BLaER1 (cell line): ENCODE data around the gene TDRD10.

ENCODE experiments used
- H3K27ac ChIP-seq: shearing (Covaris generic); formaldehyde crosslinking; 2 replicates; pipeline ENCODE4 v1.8.1; 2022
- H3K27me3 ChIP-seq: shearing (Covaris generic); formaldehyde crosslinking; 2 replicates; pipeline ENCODE4 v1.8.1; 2022
- H3K36me3 ChIP-seq: shearing (Covaris generic); formaldehyde crosslinking; 2 replicates; pipeline ENCODE4 v1.8.1; 2022
- H3K4me1 ChIP-seq: shearing (Covaris generic); formaldehyde crosslinking; 2 replicates; pipeline ENCODE4 v1.8.1; 2022
- H3K4me2 ChIP-seq: shearing (Covaris generic); formaldehyde crosslinking; 2 replicates; pipeline ENCODE4 v1.8.1; 2022
- H3K4me3 ChIP-seq: shearing (Covaris generic); formaldehyde crosslinking; 2 replicates; pipeline ENCODE4 v1.8.1; 2022
- H3K9ac ChIP-seq: shearing (Covaris generic); formaldehyde crosslinking; 2 replicates; pipeline ENCODE4 v1.8.1; 2022
- H3K9me3 ChIP-seq: shearing (Covaris generic); formaldehyde crosslinking; 2 replicates; pipeline ENCODE4 v1.8.1; 2022
- H4K20me1 ChIP-seq: shearing (Covaris generic); formaldehyde crosslinking; 2 replicates; pipeline ENCODE4 v1.8.1; 2022
- Cebpa-rat ChIP-seq: shearing (Covaris generic); IDR thresholded peaks from 2 replicates; pipeline ENCODE4 v1.8.1; 2022

Gene TDRD10

DNA sequence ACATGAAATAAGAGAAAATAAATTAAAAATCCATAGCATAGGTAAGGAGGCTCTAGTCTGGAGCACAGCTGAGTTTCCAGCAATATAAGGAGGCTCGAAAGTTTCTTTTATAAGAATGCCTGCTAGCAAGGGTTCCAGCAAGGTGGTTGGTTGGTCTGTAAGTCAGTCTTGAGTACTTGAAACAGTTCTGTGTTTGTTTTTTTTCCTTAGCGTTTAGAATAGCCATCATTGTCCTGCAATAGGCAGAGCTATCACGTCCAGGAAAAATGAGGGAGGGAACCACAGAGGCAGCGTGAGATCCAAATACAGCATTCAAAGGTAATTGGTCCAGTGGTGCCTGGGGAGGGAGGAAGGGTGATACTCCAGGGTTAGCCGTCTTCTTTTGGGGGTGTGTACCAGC is 48.1 kb downstream of the TDRD10 start:
- H3K4me2 ChIP-seq = no peak overlapping the region
- peaks cover 71% of the 10 kb centered on the region for H3K36me3 ChIP-seq
- no peak for TF ChIP-seq Cebpa-rat
- H3K9ac ChIP-seq = no peak overlapping the region
- 0 out of 2 replicates have a peak, but pooled peaks cover 5% of the 10 kb centered on the region for H3K4me1 ChIP-seq
- no peak overlapping the region for H3K27ac ChIP-seq
- H3K27me3 ChIP-seq = no peaks in the 10 kb centered on the region
- H3K4me3 ChIP-seq = no peak overlapping the region
- H4K20me1 ChIP-seq = peaks cover 72% of the 10 kb centered on the region
- no peaks in the 10 kb centered on the region for H3K9me3 ChIP-seq

DNA sequence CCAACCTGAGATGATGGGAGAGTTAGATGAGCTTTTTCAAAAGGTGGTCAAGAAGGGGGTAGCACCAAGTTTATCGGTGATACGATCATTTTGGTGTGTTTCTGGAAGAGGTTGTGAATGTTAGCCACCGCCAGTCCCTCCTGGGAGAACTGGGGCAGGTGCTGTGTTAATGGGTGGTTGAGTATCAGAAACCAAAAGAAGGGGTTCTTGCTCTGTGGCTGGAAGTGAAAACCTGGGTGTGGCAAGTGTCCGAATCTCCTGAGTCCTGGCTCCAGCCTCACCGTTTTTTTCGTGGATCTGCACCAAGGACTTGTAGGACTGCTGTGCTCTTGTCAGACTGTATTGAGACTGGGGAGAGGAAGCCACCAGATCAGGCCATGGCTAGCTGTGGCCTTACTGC is 48.6 kb downstream of the TDRD10 start:
- H3K9ac ChIP-seq = no peak overlapping the region

DNA sequence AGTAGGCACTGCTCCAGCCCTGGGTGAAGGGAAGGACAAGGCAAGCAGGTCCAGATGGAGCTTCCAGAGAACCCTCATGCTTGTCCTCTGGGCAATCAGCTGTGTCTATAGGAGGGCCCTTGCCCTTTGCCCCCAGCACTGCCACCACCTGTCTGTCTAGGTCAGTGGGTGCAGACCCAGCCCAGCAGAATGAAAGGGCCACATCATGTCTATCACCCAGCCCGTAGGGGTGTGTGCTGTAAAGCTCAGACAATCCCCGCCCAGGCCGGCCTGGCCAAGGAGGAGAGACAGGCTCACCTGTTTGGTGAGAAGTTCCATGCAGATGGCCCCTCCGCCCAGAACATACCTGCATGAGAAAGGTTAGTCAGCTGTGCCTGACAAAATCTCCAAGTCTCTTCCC is 49.5 kb downstream of the TDRD10 start:
- H3K9me3 ChIP-seq = no peaks in the 10 kb centered on the region
- no peaks in the 10 kb centered on the region for H3K27me3 ChIP-seq
- H3K4me2 ChIP-seq = no peak overlapping the region
- H3K9ac ChIP-seq = no peak overlapping the region
- H3K36me3 ChIP-seq = peaks cover 85% of the 10 kb centered on the region
- no peak overlapping the region for H3K4me3 ChIP-seq
- no peak overlapping the region for H3K27ac ChIP-seq
- H4K20me1 ChIP-seq = peaks cover 86% of the 10 kb centered on the region
- TF ChIP-seq Cebpa-rat = no peak
- peaks cover 11% of the 10 kb centered on the region for H3K4me1 ChIP-seq

More for the DNA sequence above, 48.6 kb downstream of the TDRD10 start:
- Histone ChIP-seq H4K20me1 (peaks cover 78% of the 10 kb centered on the region), H3K4me2 (no peak overlapping the region), H3K4me1 (0 out of 2 replicates have a peak, but pooled peaks cover 4% of the 10 kb centered on the region), H3K4me3 (no peak overlapping the region), H3K9me3 (no peaks in the 10 kb centered on the region), H3K27me3 (no peaks in the 10 kb centered on the region), H3K27ac (no peak overlapping the region), H3K36me3 (peaks cover 77% of the 10 kb centered on the region)
- no peak for TF ChIP-seq Cebpa-rat

DNA sequence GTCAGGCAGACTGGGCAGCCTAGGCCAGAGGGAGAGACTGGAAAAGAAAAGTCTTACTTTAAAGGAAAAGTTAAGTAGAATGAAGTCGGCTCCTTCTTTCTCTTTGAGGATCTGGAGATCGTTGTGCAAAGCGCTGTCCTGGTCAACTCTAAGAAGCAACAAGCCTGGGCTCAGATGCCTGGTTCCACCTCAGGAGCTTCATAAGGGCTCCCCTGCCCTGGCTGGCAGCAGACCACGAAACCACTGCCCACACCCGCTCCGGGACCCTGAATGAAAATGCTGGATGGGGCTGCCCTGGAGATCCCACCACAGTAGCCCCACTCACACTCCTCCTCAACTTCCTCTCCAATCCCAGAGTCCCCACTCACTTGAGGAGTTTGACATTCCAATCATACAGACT is 50.0 kb downstream of the TDRD10 start:
- no peak overlapping the region for H3K4me2 ChIP-seq
- H3K36me3 ChIP-seq = peaks cover 87% of the 10 kb centered on the region
- peaks cover 91% of the 10 kb centered on the region for H4K20me1 ChIP-seq
- H3K27me3 ChIP-seq = no peaks in the 10 kb centered on the region
- no peak overlapping the region for H3K27ac ChIP-seq
- H3K9me3 ChIP-seq = no peaks in the 10 kb centered on the region
- TF ChIP-seq Cebpa-rat = no peak
- H3K4me1 ChIP-seq = peaks cover 17% of the 10 kb centered on the region
- no peak overlapping the region for H3K4me3 ChIP-seq
- no peak overlapping the region for H3K9ac ChIP-seq

DNA sequence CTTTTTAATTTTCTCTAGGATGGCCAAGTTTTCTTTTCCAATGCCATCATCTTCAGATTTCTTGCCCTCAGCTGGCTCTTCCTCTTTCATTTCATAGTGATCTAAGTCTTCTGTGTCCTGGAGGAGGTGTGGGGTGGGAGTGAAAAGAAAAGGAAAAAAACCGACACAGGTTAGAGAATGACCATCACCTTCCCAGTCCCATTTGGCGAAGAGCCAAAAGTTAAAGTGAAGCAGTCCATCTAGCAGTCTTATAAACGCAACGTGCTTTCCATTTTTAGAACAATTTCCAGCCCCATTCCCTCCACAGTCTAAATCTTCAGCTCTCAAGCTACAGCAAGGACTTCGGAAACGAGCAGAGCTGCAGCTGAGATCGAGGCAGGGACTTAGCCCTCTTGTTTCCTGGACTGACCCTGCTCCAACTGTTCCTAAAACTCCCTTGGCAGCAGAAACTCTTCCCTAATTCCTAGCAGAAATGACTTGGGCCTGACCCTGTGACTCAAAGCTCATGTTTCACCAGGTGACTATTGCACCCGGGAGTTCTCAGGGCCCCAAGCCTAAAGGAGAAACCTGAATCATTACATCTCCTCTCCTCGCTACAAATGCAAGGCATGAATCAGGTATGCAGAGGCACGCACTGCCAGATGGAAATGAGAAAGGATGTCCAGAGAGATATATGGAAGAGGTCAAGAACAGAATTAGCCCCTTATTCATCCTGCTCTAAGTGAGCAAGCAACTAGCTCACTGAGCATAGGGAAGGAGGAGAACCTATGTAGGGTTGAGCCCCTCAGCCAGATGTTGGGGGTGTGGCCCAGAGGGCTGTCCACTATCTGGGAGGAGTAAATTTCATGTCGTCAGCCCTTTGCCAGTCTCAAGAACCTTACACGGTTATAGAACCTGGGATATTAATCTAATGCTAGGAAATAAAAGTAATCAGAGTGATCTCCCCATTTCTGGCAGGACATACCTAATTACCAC is 51.3 kb downstream of the TDRD10 start:
- Histone ChIP-seq H3K27me3 (no peaks in the 10 kb centered on the region), H3K27ac (no peak overlapping the region), H3K36me3 (peaks cover 83% of the 10 kb centered on the region), H3K9me3 (no peaks in the 10 kb centered on the region), H3K4me2 (no peak overlapping the region), H3K4me3 (no peak overlapping the region), H4K20me1 (peaks cover 92% of the 10 kb centered on the region), H3K9ac (no peak overlapping the region), H3K4me1 (peaks cover 25% of the 10 kb centered on the region)
- no peak for TF ChIP-seq Cebpa-rat

DNA sequence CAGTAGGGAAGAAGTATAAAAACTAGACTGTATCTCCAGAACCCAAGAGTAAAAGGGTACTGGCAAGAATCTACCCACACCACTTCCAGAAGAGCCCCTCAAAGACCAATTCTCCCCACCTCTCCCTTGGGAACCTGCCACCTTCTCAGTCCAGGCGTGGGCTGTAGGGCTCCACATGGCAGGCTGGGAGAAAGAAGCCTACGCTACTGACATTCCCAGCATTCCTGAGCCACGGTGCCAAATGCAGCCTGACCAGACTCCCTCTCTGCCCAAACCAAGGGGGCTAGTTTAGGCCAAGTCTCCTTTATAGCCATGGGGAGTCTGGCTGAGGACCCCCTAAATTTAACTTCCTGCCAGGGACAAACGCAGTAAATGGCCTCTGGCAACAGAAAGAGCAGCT is 54.4 kb downstream of the TDRD10 start:
- peaks cover 52% of the 10 kb centered on the region for H3K36me3 ChIP-seq
- peak overlapping the region; percentile 95 for H3K9ac ChIP-seq
- peaks cover 39% of the 10 kb centered on the region for H3K4me1 ChIP-seq
- peak overlapping the region; percentile 99 for H3K4me2 ChIP-seq
- no peaks in the 10 kb centered on the region for H3K27me3 ChIP-seq
- H3K4me3 ChIP-seq = peak overlapping the region; percentile 86
- no peak for TF ChIP-seq Cebpa-rat
- H3K27ac ChIP-seq = peak overlapping the region; percentile 49; the same call in 1 of the 2 replicates
- no peaks in the 10 kb centered on the region for H3K9me3 ChIP-seq
- peaks cover 61% of the 10 kb centered on the region for H4K20me1 ChIP-seq

DNA sequence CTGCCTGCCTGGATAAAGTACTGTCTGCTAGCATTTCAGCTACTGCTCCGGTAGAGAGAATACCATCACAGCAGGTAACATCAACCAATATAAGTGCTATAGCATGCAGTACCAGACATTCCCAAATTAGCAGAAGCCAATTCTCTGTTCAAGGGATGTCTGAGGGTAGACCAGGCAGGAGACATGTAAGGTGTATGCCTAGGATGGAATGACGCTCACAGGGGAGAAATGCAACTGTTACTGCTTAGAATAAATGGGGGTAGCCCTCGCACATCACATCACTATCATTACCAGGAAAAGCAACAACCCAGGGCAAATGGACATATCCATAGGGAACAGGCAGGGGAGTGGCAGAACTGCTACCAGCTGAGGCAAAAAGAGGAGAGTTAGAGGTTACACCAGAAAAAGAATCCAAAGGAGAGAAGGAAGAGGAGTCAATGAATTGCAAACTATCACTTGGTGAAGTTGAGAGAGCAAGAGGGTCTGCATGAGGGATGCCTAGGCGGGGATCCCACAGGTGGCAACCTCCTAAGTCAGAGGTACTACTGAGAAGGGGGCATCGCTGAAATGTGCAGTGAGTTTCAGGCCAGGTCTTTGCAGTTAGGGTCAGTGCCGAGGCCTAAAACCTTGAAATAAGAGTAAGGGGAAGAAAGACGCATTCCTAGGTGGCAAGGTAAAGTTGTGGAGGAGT is 55.4 kb downstream of the TDRD10 start:
- Histone ChIP-seq H3K27ac (peak overlapping the region; percentile 91), H3K4me2 (peak overlapping the region; percentile 99), H3K36me3 (peaks cover 42% of the 10 kb centered on the region), H3K9ac (peak overlapping the region; percentile 95), H3K4me3 (peak overlapping the region; percentile 86), H3K27me3 (no peaks in the 10 kb centered on the region), H3K9me3 (no peaks in the 10 kb centered on the region), H4K20me1 (peaks cover 52% of the 10 kb centered on the region), H3K4me1 (peaks cover 39% of the 10 kb centered on the region)
- no peak for TF ChIP-seq Cebpa-rat

DNA sequence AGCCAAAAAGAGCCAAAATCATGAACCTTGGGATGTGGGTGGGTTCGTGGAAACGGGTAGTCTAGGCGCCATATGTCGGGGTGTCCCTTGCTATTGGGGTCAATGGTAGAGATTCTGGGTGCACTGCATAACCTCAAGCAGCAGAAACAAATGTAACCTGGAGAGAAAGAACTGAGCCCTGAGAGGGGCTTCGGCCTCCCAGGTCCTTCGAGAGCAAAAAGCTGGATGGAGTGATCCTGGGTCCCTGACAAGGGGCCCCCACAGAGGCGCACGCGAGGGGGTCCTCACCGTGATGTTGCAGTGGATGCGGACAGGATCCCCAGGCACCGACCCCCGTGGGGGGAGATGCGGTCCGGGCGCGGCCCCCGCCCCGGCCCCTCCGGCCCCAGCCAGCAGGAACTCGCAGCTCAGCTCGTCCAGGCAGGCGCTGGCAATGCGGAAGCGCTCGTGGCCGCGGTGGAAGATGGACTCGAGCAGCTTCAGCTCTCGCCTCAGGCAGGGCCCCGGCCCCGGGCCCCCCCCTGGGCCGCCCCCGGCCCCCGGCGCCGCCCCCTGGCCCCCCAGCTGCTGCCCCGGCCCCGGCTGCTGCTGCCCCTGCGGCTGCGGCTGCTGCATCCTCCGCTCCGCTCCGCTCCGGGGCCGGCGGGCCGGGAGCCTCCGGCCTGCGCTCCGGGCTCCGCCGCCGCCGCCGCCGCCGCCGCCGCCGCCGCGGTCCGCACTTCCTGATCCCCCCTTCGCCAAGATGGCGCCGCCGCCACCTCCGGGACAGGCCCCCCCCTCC is 56.1 kb downstream of the TDRD10 start, which contains the start of gene UBE2Q1:
UBE2Q1 (minus strand) TSS at position 724 of the 781 bp plus-strand sequence; CDS start at position 615, 109 bp downstream.
- no peaks in the 10 kb centered on the region for H3K9me3 ChIP-seq
- H3K9ac ChIP-seq = peak within 1 kb of the TSS; percentile 95
- peaks cover 39% of the 10 kb centered on the region for H3K4me1 ChIP-seq
- H3K36me3 ChIP-seq = peaks cover 35% of the 10 kb centered on the region
- H3K27me3 ChIP-seq = no peaks in the 10 kb centered on the region
- peak within 1 kb of the TSS; percentile 86 for H3K4me3 ChIP-seq
- H4K20me1 ChIP-seq = peaks cover 44% of the 10 kb centered on the region
- TF ChIP-seq Cebpa-rat = no peak
- peak within 1 kb of the TSS; percentile 99 for H3K4me2 ChIP-seq
- peak within 1 kb of the TSS; percentile 91 for H3K27ac ChIP-seq

DNA sequence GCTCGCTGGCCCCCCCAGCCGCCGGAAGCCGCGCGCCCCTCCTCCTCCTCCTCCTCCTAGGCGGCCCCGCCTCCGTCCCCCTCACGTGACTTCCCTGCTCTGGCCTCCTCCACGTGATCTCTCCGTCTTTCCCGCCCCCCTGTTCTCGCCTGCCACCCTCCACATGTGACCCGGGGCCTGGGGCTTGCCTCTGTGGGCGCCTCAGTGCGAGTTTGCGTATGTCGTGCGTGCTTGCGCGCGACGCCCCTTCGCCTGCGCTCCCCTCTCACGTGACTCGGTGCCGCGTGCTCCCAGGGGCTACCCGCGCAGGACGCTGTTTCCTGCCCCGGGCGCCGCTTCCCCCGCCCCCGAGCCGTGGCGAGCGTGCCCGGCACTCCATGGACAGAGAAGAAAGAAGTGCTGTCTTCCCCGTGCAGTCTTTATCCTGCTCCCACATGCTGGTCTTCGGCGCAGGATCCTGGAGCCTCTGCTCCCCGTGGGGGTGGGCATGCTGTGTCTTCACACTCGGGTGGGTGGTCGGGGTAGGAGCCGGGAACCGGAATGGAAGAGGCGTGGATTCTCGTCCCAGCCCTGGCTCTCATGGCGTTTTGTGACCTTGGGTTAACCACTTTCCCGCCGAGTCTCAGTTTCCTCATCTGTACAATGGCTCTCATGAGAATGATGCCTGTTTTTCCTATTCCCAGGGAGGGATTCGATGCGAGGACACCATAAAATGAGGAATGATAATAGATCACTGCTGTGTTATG is 56.9 kb downstream of the TDRD10 start:
- H3K4me3 ChIP-seq = peak overlapping the region; percentile 86
- peaks cover 37% of the 10 kb centered on the region for H4K20me1 ChIP-seq
- H3K4me1 ChIP-seq = peaks cover 39% of the 10 kb centered on the region
- no peaks in the 10 kb centered on the region for H3K27me3 ChIP-seq
- peak overlapping the region; percentile 92 for H3K4me2 ChIP-seq
- peaks cover 27% of the 10 kb centered on the region for H3K36me3 ChIP-seq
- peak overlapping the region; percentile 95 for H3K9ac ChIP-seq
- peak overlapping the region; percentile 91 for H3K27ac ChIP-seq
- no peaks in the 10 kb centered on the region for H3K9me3 ChIP-seq
- TF ChIP-seq Cebpa-rat = no peak
